Chondrocyte (in vitro differentiated cells): ENCODE data around the gene CDH15. TPM values are rescaled to one million over a fixed set of nuclear protein-coding genes. Genes with fewer than 3 reads are reported as not detected.

ENCODE experiments used
- DNase-seq: peaks from one replicate; pipeline ENCODE4 v3.0.0; 2021; ENCODE audit warnings: mixed read lengths, low spot score
- H3K27ac Mint-ChIP-seq: one replicate; pipeline ENCODE4 v1.8.0; 2021; ENCODE audit warnings: mild to moderate bottlenecking, moderate library complexity, mixed read lengths; ENCODE audit not compliant: unreplicated experiment
- H3K27me3 Mint-ChIP-seq: 2 replicates; pipeline ENCODE4 v1.8.0; 2021; ENCODE audit warnings: low read depth, mixed read lengths
- H3K36me3 Mint-ChIP-seq: 2 replicates; pipeline ENCODE4 v1.8.0; 2021; ENCODE audit warnings: low read depth, mixed read lengths
- H3K4me1 Mint-ChIP-seq: 2 replicates; pipeline ENCODE4 v1.8.0; 2021; ENCODE audit warnings: low read depth, mild to moderate bottlenecking, mixed read lengths
- H3K4me3 Mint-ChIP-seq: one replicate; pipeline ENCODE4 v1.8.0; 2021; ENCODE audit warnings: mild to moderate bottlenecking, moderate library complexity, mixed read lengths; ENCODE audit not compliant: unreplicated experiment
- H3K9me3 Mint-ChIP-seq: 2 replicates; pipeline ENCODE4 v1.8.0; 2021; ENCODE audit warnings: low read depth, mixed read lengths
- total RNA-seq: library from RNA; stranded (reverse); gene quantifications from 3 replicates; pipeline ENCODE4 v1.2.1, GENCODE V29; 2021
- TF ChIP-seq, protein P1 (sequence below): fragments of 200-600 bp; sonication (generic); IDR thresholded peaks from 2 replicates; pipeline ENCODE4 v1.5.0; 2021; ENCODE audit warnings: antibody characterized with exemption, mild to moderate bottlenecking, moderate library complexity

CDH15 gene
- total RNA-seq, 1 donor from 2014 or later = 0.20 TPM

DNA sequence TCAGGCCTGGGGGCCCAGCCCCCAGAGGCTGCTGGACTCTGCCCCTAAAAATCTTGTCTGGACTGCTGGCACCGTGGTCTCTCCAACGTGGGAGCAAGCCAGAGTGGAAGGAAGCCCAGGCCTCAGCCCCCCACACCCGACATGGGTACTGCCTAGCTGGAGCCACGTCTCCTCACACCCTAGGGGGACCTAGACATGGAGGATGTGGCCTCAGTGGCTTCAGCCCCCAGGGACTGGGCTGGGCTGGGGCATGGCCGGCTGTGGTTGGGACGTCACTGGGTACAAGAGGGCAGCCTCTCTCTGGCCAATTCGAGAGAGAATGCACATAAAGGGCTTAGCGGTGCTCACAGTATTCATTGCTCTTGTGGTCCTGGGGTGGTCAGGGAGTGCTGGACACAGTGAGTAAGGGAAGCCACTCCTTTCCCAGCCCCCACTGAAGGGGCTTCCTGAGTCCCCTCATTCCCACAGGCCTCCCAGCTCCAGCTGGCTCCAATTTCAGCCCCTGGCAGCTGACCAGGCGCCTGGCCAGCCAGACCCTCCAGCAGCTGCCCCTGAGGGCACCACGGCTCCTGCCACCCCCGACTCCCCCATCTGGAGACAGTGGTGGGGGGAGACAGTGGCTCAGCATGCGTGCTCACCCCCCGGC, 1.1 kb downstream of the CDH15 start:
- H3K4me1 Mint-ChIP-seq = peaks cover 15% of the 10 kb centered on the region

DNA sequence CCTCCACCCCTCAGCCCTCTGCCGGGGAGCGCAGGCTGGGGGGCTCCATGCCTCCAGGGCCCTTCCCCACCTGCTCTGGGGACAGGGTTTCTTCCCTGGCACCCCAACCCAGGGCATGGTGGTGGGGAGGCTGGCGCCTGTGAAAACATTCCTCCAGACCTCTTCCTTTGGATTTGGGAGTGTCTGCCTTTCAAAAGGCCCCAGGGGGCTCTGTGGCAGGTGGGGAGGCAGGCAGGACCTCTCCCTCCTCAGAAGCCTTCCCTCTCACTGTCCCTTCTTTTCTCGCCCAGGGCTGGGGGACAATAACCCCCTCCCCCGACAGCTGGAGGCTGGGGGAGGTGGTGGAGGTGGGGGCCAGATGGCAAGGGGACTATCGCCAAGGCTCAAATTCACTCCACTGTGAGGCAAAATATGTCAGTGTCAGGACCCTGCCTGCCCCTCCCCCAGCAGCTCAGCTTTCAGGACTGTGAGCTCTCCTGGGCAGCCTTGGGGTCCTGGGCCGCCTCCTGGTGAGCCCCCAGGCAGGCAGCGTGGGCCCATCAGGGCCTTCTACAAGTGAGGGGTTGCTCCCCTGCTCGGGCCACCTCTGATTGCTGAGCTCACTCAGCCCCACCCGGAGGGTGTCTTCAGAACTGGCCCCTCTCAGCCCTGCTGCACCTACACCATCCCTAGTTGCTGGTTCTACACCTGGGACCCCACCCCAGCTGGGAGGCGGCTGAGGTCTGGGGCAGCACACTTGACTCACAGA, 1.8 kb downstream of the CDH15 start:
- no peaks in the 10 kb centered on the region for H3K36me3 Mint-ChIP-seq
- no peaks in the 10 kb centered on the region for H3K27me3 Mint-ChIP-seq
- no peaks in the 10 kb centered on the region for H3K9me3 Mint-ChIP-seq
- DNase-seq = no peak
- no peak overlapping the region for H3K4me3 Mint-ChIP-seq
- H3K27ac Mint-ChIP-seq = no peak overlapping the region
- TF ChIP-seq, protein P1, sequence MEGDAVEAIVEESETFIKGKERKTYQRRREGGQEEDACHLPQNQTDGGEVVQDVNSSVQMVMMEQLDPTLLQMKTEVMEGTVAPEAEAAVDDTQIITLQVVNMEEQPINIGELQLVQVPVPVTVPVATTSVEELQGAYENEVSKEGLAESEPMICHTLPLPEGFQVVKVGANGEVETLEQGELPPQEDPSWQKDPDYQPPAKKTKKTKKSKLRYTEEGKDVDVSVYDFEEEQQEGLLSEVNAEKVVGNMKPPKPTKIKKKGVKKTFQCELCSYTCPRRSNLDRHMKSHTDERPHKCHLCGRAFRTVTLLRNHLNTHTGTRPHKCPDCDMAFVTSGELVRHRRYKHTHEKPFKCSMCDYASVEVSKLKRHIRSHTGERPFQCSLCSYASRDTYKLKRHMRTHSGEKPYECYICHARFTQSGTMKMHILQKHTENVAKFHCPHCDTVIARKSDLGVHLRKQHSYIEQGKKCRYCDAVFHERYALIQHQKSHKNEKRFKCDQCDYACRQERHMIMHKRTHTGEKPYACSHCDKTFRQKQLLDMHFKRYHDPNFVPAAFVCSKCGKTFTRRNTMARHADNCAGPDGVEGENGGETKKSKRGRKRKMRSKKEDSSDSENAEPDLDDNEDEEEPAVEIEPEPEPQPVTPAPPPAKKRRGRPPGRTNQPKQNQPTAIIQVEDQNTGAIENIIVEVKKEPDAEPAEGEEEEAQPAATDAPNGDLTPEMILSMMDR = no peak
- H3K4me1 Mint-ChIP-seq = peaks cover 15% of the 10 kb centered on the region

More for the DNA sequence above, 1.1 kb downstream of the CDH15 start:
- no peak overlapping the region for H3K27ac Mint-ChIP-seq
- no peak for DNase-seq
- no peaks in the 10 kb centered on the region for H3K36me3 Mint-ChIP-seq
- H3K4me3 Mint-ChIP-seq = no peak overlapping the region
- TF ChIP-seq, protein P1 = no peak
- no peaks in the 10 kb centered on the region for H3K27me3 Mint-ChIP-seq
- no peaks in the 10 kb centered on the region for H3K9me3 Mint-ChIP-seq

DNA sequence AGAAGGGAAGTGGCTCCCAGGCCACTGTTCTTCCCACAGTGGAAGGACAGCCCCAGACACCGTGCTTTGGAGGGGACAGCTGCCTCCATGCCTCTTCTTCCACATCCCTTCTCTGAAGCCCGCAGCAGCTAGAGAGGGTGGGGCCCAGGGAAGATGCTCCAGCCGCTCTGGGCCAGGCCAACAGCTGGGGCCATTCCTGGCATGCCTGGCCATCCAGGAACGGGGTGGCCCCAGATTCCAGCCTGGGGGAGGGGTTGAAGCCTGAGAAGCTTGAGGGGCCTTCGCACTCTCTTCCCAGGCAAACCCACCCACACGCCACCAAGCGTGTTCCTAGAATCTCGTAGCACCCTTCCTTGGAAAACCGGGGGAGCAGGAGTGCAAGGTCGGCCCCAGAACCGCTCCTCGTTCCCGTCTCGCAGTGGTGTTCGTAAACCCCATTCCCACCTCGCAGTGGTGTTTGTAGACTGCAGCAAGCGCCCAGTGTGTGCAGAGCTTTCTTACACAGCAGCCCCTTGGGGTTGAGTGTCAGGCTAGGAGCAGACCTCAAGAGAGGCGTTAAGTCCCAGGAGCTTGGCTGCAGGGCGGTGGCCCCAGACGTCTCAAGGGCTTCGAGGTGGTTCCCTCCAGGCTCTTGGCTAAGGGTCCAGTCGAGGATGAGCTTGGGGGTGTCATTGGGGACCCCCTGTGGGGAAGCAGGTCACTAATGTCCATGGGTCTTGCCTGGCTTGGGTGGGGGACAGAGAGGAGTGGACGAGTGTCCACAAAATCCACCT, 2.7 kb downstream of the CDH15 start:
- Mint-ChIP-seq H3K9me3 (no peaks in the 10 kb centered on the region), H3K4me3 (no peak overlapping the region), H3K27ac (no peak overlapping the region), H3K4me1 (peaks cover 15% of the 10 kb centered on the region), H3K27me3 (no peaks in the 10 kb centered on the region), H3K36me3 (no peaks in the 10 kb centered on the region)
- TF ChIP-seq, protein P1 = no peak
- no peak for DNase-seq

DNA sequence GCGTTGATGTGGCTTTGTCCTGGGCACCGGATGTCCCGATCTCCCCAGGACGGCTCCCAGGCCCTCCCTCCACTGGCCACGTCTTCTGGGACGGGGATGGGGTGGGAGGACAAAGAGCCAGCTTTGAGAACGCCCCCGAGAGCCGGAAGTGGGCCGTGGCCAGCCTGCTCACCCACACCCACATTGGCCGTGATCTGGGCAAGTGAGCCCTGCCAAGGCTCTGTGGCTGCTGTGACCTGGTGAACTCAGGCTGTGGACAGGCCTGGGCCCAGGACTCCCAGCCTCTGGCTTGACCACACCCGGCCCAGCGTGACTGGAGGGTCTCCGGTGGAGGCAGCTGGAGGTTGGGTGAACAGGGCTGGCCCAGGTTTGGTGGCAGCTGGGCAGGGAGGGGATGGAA, 3.3 kb downstream of the CDH15 start:
- no peak overlapping the region for H3K4me3 Mint-ChIP-seq
- TF ChIP-seq, protein P1 = no peak
- DNase-seq = no peak
- no peaks in the 10 kb centered on the region for H3K9me3 Mint-ChIP-seq
- H3K36me3 Mint-ChIP-seq = no peaks in the 10 kb centered on the region
- no peaks in the 10 kb centered on the region for H3K27me3 Mint-ChIP-seq
- peaks cover 15% of the 10 kb centered on the region for H3K4me1 Mint-ChIP-seq
- no peak overlapping the region for H3K27ac Mint-ChIP-seq
